RWPE2 (cell line): ENCODE measurements around the gene CPNE6.

Source experiments
- ATAC-seq: fragments of 200-7000 bp; cut with Tn5 transposase; 3 replicates; pipeline ENCODE4 v1.9.1; 2021; ENCODE audit warnings: low read depth
- DNase-seq: peaks from one replicate; pipeline ENCODE4 v3.0.0-alpha.2; 2020; ENCODE audit warnings: low spot score
- H3K27ac ChIP-seq: fragments of 450-650 bp; 2 replicates; pipeline ENCODE4 v1.5.1; 2017; ENCODE audit warnings: mild to moderate bottlenecking; ENCODE audit not compliant: poor library complexity, severe bottlenecking
- H3K27me3 ChIP-seq: fragments of 250-450 bp; sonication (Bioruptor Pico); 2 replicates; pipeline ENCODE4 v1.5.1; 2021; ENCODE audit warnings: mild to moderate bottlenecking, moderate library complexity; ENCODE audit not compliant: insufficient read depth, poor library complexity, severe bottlenecking
- H3K36me3 ChIP-seq: fragments of 250-450 bp; sonication (Bioruptor Pico); 2 replicates; pipeline ENCODE4 v1.5.1; 2020; ENCODE audit warnings: low read depth, mild to moderate bottlenecking, moderate library complexity
- H3K4me1 ChIP-seq: fragments of 250-450 bp; sonication (Bioruptor Pico); 2 replicates; pipeline ENCODE4 v1.5.1; 2021; ENCODE audit warnings: mild to moderate bottlenecking, moderate library complexity; ENCODE audit not compliant: insufficient read depth, poor library complexity, severe bottlenecking
- H3K4me3 ChIP-seq: fragments of 250-450 bp; sonication (Bioruptor Pico); 2 replicates; pipeline ENCODE4 v1.5.1; 2021; ENCODE audit warnings: mild to moderate bottlenecking, moderate library complexity; ENCODE audit not compliant: severe bottlenecking
- H3K9me3 ChIP-seq: fragments of 250-450 bp; sonication (Bioruptor Pico); 2 replicates; pipeline ENCODE4 v1.5.1; 2021; ENCODE audit warnings: mild to moderate bottlenecking, moderate library complexity; ENCODE audit not compliant: severe bottlenecking
- TF ChIP-seq, protein P1 (sequence below): fragments of 450-650 bp; IDR thresholded peaks from one replicate; pipeline ENCODE4 v1.5.1; 2017; ENCODE audit warnings: mild to moderate bottlenecking, moderate library complexity; ENCODE audit not compliant: poor library complexity, severe bottlenecking

Gene CPNE6

GRCh38 chr14:24068711-24069410 is 2.5 kb upstream of the CPNE6 start:
- no peak overlapping the region for H3K27ac ChIP-seq
- TF ChIP-seq, protein P1, sequence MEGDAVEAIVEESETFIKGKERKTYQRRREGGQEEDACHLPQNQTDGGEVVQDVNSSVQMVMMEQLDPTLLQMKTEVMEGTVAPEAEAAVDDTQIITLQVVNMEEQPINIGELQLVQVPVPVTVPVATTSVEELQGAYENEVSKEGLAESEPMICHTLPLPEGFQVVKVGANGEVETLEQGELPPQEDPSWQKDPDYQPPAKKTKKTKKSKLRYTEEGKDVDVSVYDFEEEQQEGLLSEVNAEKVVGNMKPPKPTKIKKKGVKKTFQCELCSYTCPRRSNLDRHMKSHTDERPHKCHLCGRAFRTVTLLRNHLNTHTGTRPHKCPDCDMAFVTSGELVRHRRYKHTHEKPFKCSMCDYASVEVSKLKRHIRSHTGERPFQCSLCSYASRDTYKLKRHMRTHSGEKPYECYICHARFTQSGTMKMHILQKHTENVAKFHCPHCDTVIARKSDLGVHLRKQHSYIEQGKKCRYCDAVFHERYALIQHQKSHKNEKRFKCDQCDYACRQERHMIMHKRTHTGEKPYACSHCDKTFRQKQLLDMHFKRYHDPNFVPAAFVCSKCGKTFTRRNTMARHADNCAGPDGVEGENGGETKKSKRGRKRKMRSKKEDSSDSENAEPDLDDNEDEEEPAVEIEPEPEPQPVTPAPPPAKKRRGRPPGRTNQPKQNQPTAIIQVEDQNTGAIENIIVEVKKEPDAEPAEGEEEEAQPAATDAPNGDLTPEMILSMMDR: no peak
- no peaks in the 10 kb centered on the region for H3K27me3 ChIP-seq
- H3K36me3 ChIP-seq: no peaks in the 10 kb centered on the region
- ATAC-seq (no peak), DNase-seq (peak; percentile 77)
- H3K4me1 ChIP-seq: no peaks in the 10 kb centered on the region
- no peaks in the 10 kb centered on the region for H3K9me3 ChIP-seq
- H3K4me3 ChIP-seq: no peak overlapping the region

DNA sequence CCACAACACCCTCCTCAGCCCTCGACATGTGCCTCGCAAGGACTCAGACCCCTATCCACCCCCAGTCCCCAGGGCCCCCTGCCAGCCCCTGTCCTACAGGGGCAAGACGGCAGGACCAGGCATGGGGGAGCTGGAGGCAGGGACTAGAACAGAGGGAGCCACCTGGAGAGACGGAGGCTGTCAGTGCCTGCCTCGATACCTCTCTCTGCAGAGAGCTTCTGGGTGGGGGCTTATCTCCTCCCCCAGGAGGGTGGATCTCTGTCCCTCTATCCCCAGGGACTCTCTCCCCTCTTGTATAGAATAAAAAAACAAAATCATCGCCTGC is 2.0 kb upstream of the CPNE6 start:
- TF ChIP-seq, protein P1: no peak
- no peaks in the 10 kb centered on the region for H3K27me3 ChIP-seq
- no peaks in the 10 kb centered on the region for H3K9me3 ChIP-seq
- no peaks in the 10 kb centered on the region for H3K36me3 ChIP-seq
- DNase-seq: no peak
- no peak overlapping the region for H3K27ac ChIP-seq
- H3K4me3 ChIP-seq: no peak overlapping the region
- ATAC-seq: no peak
- H3K4me1 ChIP-seq: no peaks in the 10 kb centered on the region

GRCh38 chr14:24070285-24071143 is 848 bp upstream of the CPNE6 start:
- no peak overlapping the region for H3K4me3 ChIP-seq
- no peaks in the 10 kb centered on the region for H3K36me3 ChIP-seq
- no peaks in the 10 kb centered on the region for H3K4me1 ChIP-seq
- ATAC-seq (no peak), DNase-seq (peak; percentile 35)
- TF ChIP-seq, protein P1: no peak
- no peaks in the 10 kb centered on the region for H3K27me3 ChIP-seq
- H3K9me3 ChIP-seq: no peaks in the 10 kb centered on the region
- H3K27ac ChIP-seq: no peak overlapping the region

DNA sequence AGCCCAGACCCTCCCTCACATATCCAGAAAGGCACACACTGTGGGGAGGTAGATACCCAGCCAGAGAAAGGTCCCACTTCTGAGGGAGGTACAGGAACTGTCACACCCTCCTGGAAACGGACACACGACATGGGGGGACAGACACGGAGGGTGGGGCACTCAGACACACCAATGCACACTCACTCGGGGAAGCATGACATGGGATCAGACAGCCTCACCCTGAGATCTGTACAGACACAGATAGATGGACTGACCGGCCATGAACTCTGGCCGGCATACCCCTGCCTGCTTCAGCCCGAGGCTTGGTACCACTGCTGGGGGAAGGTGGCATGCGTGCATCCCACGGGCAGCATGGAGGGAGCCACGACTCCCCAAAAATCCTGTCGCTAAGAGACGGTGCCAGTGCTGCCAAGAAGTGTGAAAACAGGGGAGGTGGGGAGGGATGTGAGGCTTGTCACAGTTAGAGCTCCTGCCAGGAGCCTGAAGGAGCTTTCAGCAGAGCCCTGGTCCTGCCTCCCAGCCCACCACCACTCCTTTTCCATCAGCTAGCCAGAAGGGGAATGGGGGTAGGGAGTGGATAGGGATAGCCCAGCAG is 571 bp downstream of the CPNE6 start:
- DNase-seq (no peak), ATAC-seq (no peak)
- Histone ChIP-seq H3K27me3 (no peaks in the 10 kb centered on the region), H3K36me3 (no peaks in the 10 kb centered on the region), H3K9me3 (no peaks in the 10 kb centered on the region), H3K4me3 (no peak overlapping the region), H3K27ac (no peak overlapping the region), H3K4me1 (no peaks in the 10 kb centered on the region)
- TF ChIP-seq, protein P1: no peak
